ENCODE data around the gene COTL1.
"Not testable (repeated sequence)": the region's sequence is repeated elsewhere in the genome, so short reads cannot be mapped to it uniquely, and the experiment has no call there.

Gene COTL1

DNA sequence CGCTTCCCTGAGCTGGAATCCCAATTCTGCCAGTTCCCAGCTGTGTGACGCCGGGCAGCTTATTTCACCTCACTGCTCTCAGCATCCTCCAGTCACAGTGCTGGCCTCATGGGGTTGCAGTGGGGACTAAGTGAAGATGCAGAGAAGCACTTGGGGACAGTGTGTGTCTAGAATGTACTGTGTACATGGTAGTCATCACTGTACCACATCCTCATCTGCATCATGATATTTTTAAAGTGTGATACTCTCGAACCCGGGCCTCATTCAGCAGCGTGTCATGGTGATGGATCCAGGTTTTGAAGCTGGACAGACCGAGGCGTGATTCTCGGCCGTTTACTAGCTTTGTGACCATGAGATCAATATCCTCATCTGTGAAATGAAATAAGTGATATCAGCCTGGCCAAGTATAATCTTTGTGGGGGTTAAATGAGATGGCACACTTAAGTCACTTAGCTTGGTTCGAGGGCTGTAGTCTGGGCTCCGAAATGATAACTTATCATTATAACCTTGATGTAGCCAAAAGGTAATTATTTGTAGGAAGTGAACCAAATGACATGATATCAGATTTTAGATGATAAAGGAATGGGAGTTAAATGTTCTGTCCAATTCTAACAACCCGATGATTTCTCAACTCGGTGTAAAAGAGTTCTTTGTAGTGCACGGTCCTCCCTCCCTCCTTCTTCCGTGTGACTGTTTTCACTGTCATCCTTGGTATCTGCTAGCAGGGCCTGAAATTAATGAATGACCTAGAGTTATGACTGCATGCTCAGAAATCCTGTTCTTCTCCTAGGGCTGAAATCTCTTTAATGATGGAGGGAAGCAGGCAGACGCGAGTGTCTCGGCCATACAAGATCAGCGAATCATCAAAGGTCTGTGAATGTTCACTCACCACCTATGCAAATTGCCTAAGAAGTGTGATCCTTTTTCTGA lies 32.4 kb upstream of the COTL1 start:
- Mint-ChIP-seq H3K27ac (peak overlapping the region; percentile 77), H3K4me3 (peak overlapping the region; percentile 70), H3K4me1 (peaks cover 69% of the 10 kb centered on the region), H3K27me3 (no peaks in the 10 kb centered on the region), H3K36me3 (peaks cover 12% of the 10 kb centered on the region), H3K9me3 (no peaks in the 10 kb centered on the region)

DNA sequence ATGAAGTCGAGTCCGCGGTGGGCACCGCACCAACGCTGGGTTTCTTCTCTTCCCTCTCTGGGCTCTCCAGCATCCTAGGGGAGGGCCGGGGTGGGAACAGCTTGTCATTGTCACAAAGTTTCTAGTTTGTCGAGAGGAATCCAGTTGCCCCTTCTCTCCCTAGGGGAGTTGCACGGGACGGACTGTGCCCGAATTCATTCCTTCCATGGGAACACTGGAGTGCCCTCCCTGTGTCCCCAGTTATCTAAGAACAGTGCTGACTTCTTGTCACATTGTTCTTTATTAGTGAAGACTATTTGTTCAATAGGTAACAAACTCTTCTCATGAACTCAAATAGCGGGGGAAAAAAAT lies 31.6 kb upstream of the COTL1 start:
- peaks cover 63% of the 10 kb centered on the region for H3K4me1 Mint-ChIP-seq

DNA sequence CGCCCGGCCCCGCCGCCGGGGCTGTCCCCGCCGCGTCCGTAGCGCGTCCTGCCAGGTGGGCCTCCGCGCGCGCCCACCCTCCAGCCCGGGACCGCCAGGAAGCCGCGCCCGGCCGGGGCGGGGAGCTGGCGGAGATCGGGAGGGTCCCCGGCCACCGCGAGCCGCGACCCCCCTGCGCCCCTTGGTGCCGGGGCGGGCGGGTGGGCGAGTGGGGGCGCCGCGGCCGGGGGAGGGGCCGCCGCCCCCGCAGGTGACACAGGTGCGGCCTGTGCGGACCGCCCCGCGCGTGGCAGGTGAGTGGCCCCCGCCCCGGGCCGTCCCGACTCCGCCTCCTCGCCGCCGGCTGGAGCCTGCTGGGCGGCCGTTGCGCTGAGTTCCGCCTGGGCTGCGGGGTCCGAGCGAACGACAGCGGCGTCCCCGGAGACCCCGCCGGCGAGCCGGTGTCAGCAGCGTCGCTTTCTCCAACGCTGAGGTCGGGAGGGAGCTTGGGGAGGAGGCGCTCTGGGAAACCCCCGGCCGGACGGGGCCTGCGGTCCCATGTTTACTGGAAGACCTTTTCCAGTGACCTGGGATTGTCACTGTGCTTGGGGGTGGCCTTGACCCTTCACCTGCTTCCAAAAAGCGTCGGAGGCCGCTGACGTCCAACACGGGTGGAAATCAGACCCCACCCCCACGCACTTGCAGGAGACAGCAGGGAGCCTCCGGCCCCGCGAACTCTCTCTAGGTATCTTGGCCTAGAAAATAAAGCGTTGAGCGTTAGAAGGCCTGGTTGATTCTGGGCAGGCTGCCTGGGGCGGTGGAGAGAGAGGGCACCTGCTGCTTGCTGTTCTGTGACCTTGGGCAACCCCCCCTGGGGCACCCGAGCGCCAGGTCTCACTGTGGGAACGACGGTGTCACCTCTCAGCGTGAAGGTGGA lies 31.0 kb upstream of the COTL1 start:
- Mint-ChIP-seq H3K4me1 (peaks cover 57% of the 10 kb centered on the region), H3K36me3 (peaks cover 11% of the 10 kb centered on the region), H3K27ac (peak overlapping the region; percentile 74), H3K27me3 (no peaks in the 10 kb centered on the region), H3K4me3 (peak overlapping the region; percentile 80), H3K9me3 (no peaks in the 10 kb centered on the region)

More for the DNA sequence above, 31.6 kb upstream of the COTL1 start:
- H3K36me3 Mint-ChIP-seq: peaks cover 12% of the 10 kb centered on the region
- H3K27ac Mint-ChIP-seq: peak overlapping the region; percentile 74
- H3K4me3 Mint-ChIP-seq: peak overlapping the region; percentile 80
- H3K27me3 Mint-ChIP-seq: no peaks in the 10 kb centered on the region
- H3K9me3 Mint-ChIP-seq: no peaks in the 10 kb centered on the region

- Mint-ChIP-seq H3K4me3 (peak within 1 kb of the TSS; percentile 96), H3K9me3 (no peaks in the 10 kb centered on the region), H3K27ac (peak within 1 kb of the TSS; percentile 97), H3K4me1 (peaks cover 50% of the 10 kb centered on the region), H3K27me3 (no peaks in the 10 kb centered on the region), H3K36me3 (peaks cover 9% of the 10 kb centered on the region)
Measured at GRCh38 chr16:84647828-84648594, 30.1 kb upstream of the COTL1 start, which contains the start of gene KLHL36. Gene KLHL36 (plus strand): TSS chr16:84648511. CDS start chr16:84650868, 2,357 bp downstream.

GRCh38 chr16:84643674-84644073 lies 25.8 kb upstream of the COTL1 start:
- H3K27me3 Mint-ChIP-seq: no peaks in the 10 kb centered on the region
- peak overlapping the region; percentile 31 for H3K27ac Mint-ChIP-seq
- H3K36me3 Mint-ChIP-seq: no peaks in the 10 kb centered on the region
- no peak overlapping the region for H3K4me3 Mint-ChIP-seq
- H3K9me3 Mint-ChIP-seq: no peaks in the 10 kb centered on the region
- H3K4me1 Mint-ChIP-seq: peaks cover 46% of the 10 kb centered on the region

- Mint-ChIP-seq H3K4me1 (peaks cover 51% of the 10 kb centered on the region), H3K27ac (no peak overlapping the region), H3K4me3 (no peak overlapping the region), H3K27me3 (no peaks in the 10 kb centered on the region), H3K9me3 (no peaks in the 10 kb centered on the region), H3K36me3 (no peaks in the 10 kb centered on the region)
Measured at GRCh38 chr16:84643180-84643583, 25.3 kb upstream of the COTL1 start.

GRCh38 chr16:84641643-84642358 lies 23.9 kb upstream of the COTL1 start:
- peaks cover 59% of the 10 kb centered on the region for H3K4me1 Mint-ChIP-seq

GRCh38 chr16:84640145-84640544 lies 22.3 kb upstream of the COTL1 start:
- Mint-ChIP-seq H3K4me1 (peaks cover 56% of the 10 kb centered on the region), H3K36me3 (no peaks in the 10 kb centered on the region), H3K27ac (peak overlapping the region; percentile 43), H3K27me3 (no peaks in the 10 kb centered on the region), H3K4me3 (no peak overlapping the region), H3K9me3 (no peaks in the 10 kb centered on the region)

More at GRCh38 chr16:84641643-84642358, 23.9 kb upstream of the COTL1 start:
- H3K9me3 Mint-ChIP-seq: no peaks in the 10 kb centered on the region
- no peak overlapping the region for H3K27ac Mint-ChIP-seq
- no peaks in the 10 kb centered on the region for H3K27me3 Mint-ChIP-seq
- H3K36me3 Mint-ChIP-seq: no peaks in the 10 kb centered on the region
- H3K4me3 Mint-ChIP-seq: peak overlapping the region; percentile 23

DNA sequence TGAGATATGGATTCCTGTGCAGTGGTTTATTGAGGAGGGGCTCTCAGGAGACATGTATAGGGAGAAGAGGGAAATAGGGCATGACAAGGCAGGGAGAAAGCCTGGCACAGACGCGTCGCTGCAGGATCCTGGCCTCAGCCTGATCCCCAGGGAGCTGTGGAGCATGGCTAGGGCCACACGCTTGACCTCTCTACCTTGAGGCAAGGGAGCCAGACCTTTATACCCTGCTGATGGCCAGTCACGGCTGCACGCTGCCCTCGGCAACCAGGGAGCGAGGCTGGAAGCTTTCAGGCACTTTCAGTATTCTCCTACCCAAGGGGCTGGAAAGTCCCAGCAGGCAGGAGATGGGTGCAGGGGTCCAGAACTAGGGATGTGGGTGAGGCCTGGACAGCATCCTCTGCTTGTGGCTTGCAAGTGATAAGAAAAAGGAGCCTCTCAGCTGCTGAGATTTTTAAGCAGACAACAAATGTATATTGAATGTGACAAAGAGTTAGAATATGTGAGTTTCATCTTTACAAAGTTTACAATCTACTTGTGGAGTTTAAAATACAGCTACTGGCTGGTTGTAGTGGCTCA lies 20.4 kb upstream of the COTL1 start:
- H3K4me3 Mint-ChIP-seq: no peak overlapping the region
- no peaks in the 10 kb centered on the region for H3K9me3 Mint-ChIP-seq
- no peaks in the 10 kb centered on the region for H3K36me3 Mint-ChIP-seq
- H3K4me1 Mint-ChIP-seq: peaks cover 61% of the 10 kb centered on the region
- no peaks in the 10 kb centered on the region for H3K27me3 Mint-ChIP-seq
- no peak overlapping the region for H3K27ac Mint-ChIP-seq

DNA sequence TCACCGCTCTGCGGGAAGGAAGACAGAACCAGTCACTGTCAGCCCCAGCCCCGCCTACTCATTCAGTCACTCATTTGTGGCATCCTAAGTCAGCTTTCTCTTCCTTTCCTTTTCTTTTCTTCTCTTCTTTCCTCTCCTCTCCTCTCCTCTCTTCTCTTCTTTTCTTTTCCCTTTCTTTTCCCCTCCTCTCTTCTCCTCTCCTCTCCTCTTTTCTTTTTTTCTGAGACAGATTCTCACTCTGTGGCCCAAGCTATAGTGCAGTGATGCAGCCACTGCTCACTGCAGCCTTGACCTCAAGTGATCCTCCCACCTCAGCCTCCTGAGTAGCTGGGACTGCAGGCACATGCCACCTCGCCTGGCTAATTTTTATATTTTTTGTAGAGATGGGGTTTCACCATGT lies 19.8 kb upstream of the COTL1 start:
- Mint-ChIP-seq H3K36me3 (no peaks in the 10 kb centered on the region), H3K4me1 (peaks cover 58% of the 10 kb centered on the region), H3K4me3 (no peak overlapping the region), H3K27me3 (no peaks in the 10 kb centered on the region), H3K27ac (no peak overlapping the region), H3K9me3 (no peaks in the 10 kb centered on the region)

GRCh38 chr16:84635702-84636101 lies 17.8 kb upstream of the COTL1 start:
- H3K27ac Mint-ChIP-seq: no peak overlapping the region
- no peaks in the 10 kb centered on the region for H3K27me3 Mint-ChIP-seq
- H3K9me3 Mint-ChIP-seq: no peaks in the 10 kb centered on the region
- peaks cover 60% of the 10 kb centered on the region for H3K4me1 Mint-ChIP-seq
- H3K36me3 Mint-ChIP-seq: no peaks in the 10 kb centered on the region
- H3K4me3 Mint-ChIP-seq: no peak overlapping the region

- Mint-ChIP-seq H3K4me1 (peaks cover 59% of the 10 kb centered on the region), H3K9me3 (no peaks in the 10 kb centered on the region), H3K27me3 (no peaks in the 10 kb centered on the region), H3K4me3 (no peak overlapping the region), H3K27ac (peak overlapping the region; percentile 46), H3K36me3 (no peaks in the 10 kb centered on the region)
Measured at GRCh38 chr16:84633622-84634021, 15.7 kb upstream of the COTL1 start.

GRCh38 chr16:84632862-84633261 lies 15.0 kb upstream of the COTL1 start:
- not testable (repeated sequence) for H3K27me3 Mint-ChIP-seq, H3K4me3 Mint-ChIP-seq, H3K9me3 Mint-ChIP-seq

DNA sequence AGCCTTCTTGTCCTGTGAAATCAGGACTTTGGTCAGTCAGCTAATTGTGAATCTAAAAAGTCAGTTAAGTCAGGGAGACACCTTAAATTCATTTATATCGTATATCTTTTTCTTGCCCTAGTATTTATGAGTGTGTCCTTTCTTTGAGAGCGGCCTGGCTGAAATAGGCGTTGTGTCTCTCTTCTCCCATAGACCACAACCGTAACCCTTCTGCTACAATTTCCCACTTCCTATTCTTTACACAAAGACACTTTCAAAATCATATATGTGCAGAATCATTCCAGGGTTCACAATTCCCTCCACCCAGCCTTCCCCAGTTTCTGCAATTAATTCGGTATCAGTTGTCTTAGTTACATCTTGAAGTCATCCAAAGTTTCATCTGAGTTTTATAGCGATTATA lies 14.0 kb upstream of the COTL1 start:
- Mint-ChIP-seq H3K4me3 (peak overlapping the region; percentile 3), H3K4me1 (peaks cover 41% of the 10 kb centered on the region), H3K27ac (no peak overlapping the region), H3K27me3 (no peaks in the 10 kb centered on the region), H3K9me3 (no peaks in the 10 kb centered on the region), H3K36me3 (no peaks in the 10 kb centered on the region)

More at GRCh38 chr16:84632862-84633261, 15.0 kb upstream of the COTL1 start:
- H3K27ac Mint-ChIP-seq, H3K36me3 Mint-ChIP-seq: not testable (repeated sequence)
- H3K4me1 Mint-ChIP-seq: peaks cover 51% of the 10 kb centered on the region

Data from activated naive CD4-positive, alpha-beta T cell treated with anti-CD3 and anti-CD28 coated beads, Interleukin-2, amount 50 U/mL, for 24 hours (primary cell).